D721Med (cell line): Measurements from ENCODE around the gene DNAH1.

Experiments
- DNase-seq: peaks from one replicate; pipeline ENCODE4 v3.0.0; 2011; ENCODE audit warnings: low spot score; ENCODE audit not compliant: insufficient read length
- FAIRE-seq: peaks from 2 replicates; lab custom pipeline; 2011; peaks lifted over from hg19 to GRCh38; lab: Jason Lieb, UNC
- TF ChIP-seq, protein P1 (sequence below): IDR thresholded peaks from 2 replicates; pipeline ENCODE4 v1.5.1; 2012; ENCODE audit warnings: mild to moderate bottlenecking, control low read depth; ENCODE audit not compliant: insufficient read depth; ENCODE audit errors: missing control alignments

Gene DNAH1

GRCh38 chr3:52406231-52406661 lies 90.1 kb downstream of the DNAH1 start:
- TF ChIP-seq, protein P1, sequence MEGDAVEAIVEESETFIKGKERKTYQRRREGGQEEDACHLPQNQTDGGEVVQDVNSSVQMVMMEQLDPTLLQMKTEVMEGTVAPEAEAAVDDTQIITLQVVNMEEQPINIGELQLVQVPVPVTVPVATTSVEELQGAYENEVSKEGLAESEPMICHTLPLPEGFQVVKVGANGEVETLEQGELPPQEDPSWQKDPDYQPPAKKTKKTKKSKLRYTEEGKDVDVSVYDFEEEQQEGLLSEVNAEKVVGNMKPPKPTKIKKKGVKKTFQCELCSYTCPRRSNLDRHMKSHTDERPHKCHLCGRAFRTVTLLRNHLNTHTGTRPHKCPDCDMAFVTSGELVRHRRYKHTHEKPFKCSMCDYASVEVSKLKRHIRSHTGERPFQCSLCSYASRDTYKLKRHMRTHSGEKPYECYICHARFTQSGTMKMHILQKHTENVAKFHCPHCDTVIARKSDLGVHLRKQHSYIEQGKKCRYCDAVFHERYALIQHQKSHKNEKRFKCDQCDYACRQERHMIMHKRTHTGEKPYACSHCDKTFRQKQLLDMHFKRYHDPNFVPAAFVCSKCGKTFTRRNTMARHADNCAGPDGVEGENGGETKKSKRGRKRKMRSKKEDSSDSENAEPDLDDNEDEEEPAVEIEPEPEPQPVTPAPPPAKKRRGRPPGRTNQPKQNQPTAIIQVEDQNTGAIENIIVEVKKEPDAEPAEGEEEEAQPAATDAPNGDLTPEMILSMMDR, result no peak
- FAIRE-seq, result no peak
- DNase-seq, result no peak

DNA sequence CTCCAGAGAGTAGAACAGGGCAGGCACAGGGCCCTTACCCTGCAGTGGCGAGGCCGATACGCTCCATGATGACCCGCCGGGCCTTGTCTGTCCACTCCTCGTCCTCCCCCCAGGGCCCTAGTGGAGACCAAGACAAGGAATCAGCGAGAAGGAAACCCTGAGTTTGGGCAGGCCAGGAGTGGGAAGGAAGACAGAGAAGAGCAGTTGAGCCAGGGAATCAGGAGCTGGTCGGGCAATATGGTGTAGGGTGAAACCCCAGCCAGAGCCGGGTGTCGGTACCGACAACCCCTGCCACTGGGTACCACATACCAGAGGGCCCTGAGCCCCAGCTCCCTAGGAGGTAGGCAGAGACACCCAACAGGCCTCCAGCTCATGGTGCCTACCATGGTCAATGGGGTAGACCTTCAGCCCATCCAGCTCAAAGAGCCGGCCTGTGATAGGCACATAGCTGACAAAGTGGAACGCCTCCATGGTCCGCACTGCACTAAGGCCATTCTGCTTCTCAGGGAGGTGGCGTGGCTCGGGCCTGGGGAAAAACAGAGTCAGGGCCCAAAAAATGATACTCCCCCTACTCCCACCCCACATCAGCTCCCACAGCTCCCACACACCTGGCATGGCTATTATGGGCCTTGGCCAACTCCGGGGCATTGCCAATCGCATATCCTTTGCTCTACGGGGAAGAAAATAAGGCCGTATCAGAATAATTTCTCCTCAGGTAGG lies 90.8 kb downstream of the DNAH1 start:
- TF ChIP-seq, protein P1, result no peak
- no peak for DNase-seq
- no peak for FAIRE-seq

DNA sequence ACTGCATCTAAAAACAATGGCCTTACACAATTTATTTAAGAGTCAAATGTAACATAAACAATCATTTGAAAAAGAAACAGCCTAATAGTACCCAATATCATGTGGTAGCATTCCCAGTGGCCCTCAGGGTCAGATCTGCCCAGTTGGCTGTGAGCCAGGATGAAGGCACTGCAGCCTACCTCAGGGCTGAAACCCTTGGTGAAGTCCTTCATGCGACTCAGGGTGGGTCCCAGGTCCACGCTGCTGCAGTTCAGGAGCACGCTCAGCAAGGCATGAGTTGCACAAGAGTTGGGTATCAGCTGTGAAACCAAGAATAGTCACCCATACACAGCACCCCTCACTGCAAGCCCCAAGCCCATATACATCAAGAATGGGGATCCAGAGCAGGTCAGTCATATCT lies 91.7 kb downstream of the DNAH1 start:
- no peak for DNase-seq
- no peak for FAIRE-seq
- TF ChIP-seq, protein P1, result no peak

DNA sequence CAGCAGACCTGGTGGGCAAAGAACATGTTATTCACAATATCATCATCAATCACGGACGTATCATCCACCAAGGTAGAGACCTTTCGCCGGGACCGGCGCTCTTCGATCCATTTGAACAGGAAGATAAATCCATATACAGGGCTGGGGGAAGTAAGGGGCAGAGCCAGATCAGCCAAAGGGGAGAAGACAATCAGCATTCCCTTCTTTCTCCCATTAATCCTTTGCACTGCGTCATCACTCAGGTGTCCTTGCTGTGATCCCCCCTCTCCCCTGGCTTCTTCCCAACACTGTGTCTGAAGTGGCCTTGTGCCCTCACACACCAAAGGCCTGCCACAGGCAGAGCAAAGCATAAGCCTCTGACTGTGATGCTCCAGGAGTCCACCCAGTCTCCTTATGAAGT lies 92.3 kb downstream of the DNAH1 start:
- FAIRE-seq (no peak), DNase-seq (no peak)
- TF ChIP-seq, protein P1, result no peak

- DNase-seq, result no peak
- TF ChIP-seq, protein P1, result no peak
- no peak for FAIRE-seq
These were observed 99.7 kb downstream of the DNAH1 start for GRCh38 chr3:52415800-52416199.

GRCh38 chr3:52420388-52420787 lies 104.3 kb downstream of the DNAH1 start:
- TF ChIP-seq, protein P1, result no peak
- DNase-seq, result no peak
- no peak for FAIRE-seq

DNA sequence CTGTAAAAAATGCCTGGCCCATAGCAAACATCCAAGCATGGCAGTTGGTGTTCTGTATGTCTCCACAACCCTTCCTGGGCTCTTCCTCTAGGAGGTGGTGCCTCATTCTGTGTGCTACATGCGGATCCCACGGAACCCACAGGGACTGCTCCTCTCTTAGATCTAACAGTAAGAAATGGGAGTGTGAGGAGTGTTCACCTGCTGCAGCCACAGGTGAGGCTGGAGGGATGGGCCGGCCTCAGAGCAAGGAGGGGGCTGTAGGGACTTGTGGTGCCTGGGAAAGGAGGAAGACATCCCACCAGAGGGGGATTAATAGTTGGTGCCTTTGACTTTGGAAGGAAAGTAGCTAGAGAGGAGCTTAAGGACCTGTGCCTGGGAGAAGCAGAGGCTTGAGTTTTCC lies 106.5 kb downstream of the DNAH1 start:
- TF ChIP-seq, protein P1, result no peak
- FAIRE-seq (no peak), DNase-seq (no peak)
